IPS-15b (cell line): Measurements from ENCODE around the gene RBPMS2.

Experiments used
- H3K27me3 ChIP-seq: one replicate; pipeline ENCODE4 v1.6.1; 2013; ENCODE audit warnings: low read length; ENCODE audit not compliant: control insufficient read depth, insufficient read depth
- H3K36me3 ChIP-seq: one replicate; pipeline ENCODE4 v1.6.1; 2013; ENCODE audit warnings: low read length; ENCODE audit not compliant: control insufficient read depth, insufficient read depth
- H3K4me1 ChIP-seq: one replicate; pipeline ENCODE4 v1.6.1; 2013; ENCODE audit warnings: mild to moderate bottlenecking, low read length; ENCODE audit not compliant: control insufficient read depth, insufficient read depth
- H3K4me3 ChIP-seq: one replicate; pipeline ENCODE4 v1.5.1; 2013; ENCODE audit warnings: low read depth, low read length
- H3K9ac ChIP-seq: one replicate; pipeline ENCODE4 v1.6.1; 2013; ENCODE audit warnings: low read depth, mild to moderate bottlenecking, low read length
- H3K9me3 ChIP-seq: one replicate; pipeline ENCODE4 v1.6.1; 2013; ENCODE audit warnings: mild to moderate bottlenecking, low read length; ENCODE audit not compliant: control insufficient read depth, insufficient read depth

The RBPMS2 gene

DNA sequence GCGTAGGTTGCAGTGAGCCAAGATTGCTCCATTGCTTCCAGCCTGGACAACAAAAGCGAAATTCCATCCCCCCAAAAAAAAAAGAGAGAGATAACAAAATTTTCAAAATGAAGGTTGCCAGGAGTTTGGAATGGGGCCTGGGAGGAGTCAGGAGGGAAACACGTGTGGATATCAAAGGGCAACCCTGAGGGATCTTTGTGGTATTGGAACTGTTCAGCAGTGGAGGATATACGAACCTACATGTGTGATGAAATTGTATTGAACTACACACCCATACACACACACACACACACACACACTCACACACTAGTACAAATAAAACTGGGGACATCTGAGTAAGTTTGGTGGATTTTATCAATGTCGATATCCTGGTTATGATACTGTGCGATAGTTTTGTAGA is 61.8 kb downstream of the RBPMS2 start:
- H3K9me3 ChIP-seq, result no peaks in the 10 kb centered on the region
- H3K27me3 ChIP-seq, result no peaks in the 10 kb centered on the region
- H3K4me3 ChIP-seq, result no peak overlapping the region
- H3K9ac ChIP-seq, result no peak overlapping the region
- peaks cover 40% of the 10 kb centered on the region for H3K36me3 ChIP-seq
- no peaks in the 10 kb centered on the region for H3K4me1 ChIP-seq

DNA sequence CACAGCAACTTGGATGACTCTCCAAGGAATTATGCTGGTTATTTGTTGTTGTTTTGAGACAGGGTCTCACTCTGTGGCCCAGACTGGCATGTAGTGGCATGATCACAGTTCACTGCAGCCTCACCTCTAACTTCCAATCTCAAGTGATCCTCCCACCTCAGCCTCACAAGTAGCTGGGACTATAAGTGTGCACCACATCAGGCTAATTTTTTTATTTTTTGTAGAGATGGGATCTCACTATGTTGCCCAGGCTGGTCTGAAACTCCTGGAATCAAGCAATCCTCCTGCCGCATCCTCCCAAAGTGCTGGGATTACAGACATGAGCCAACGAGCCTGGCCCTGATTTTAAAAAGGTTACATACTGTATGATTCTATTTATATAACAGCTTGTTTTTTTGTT is 63.0 kb downstream of the RBPMS2 start:
- Histone ChIP-seq H3K4me3 (no peak overlapping the region), H3K36me3 (peaks cover 28% of the 10 kb centered on the region), H3K9me3 (no peaks in the 10 kb centered on the region), H3K27me3 (no peaks in the 10 kb centered on the region), H3K9ac (no peak overlapping the region), H3K4me1 (no peaks in the 10 kb centered on the region)

DNA sequence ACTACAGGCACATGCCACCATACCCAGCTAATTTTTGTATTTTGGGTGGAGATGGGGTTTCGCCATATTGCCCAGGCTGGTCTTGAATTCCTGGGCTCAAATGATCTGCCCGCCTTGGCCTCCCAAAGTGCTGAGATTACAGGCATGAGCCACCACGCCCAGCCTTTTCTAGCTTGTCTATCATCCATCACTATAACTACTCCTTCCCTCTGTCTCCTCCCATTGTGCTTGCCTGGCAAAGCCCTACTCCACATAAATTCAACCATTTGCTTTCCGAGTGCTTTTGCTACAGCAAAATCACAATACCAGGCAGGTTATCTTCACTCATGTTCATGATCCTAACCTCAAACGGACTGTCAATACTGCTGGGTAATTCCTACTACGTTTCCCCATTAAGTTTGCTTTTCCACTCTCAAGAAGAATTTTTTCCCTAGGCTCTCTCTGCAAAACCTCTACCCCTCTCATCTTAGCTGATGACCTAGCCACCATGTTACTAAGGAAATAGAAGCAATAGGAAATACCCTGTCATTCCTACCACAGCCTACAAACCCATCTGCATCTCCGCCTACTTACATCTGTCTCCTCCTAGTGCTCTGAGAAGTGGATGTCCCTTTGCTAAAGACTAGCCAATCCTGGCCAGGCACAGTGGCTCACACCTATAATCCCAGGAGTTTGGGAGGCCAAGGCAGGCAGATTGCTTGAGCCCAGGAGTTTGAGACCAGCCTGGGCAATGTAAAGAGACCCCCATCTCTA is 64.5 kb downstream of the RBPMS2 start:
- Histone ChIP-seq H3K36me3 (peaks cover 16% of the 10 kb centered on the region), H3K27me3 (no peaks in the 10 kb centered on the region), H3K4me1 (no peaks in the 10 kb centered on the region), H3K4me3 (no peak overlapping the region), H3K9me3 (no peaks in the 10 kb centered on the region), H3K9ac (no peak overlapping the region)

GRCh38 chr15:64706011-64706911 is 69.1 kb downstream of the RBPMS2 start:
- peaks cover 6% of the 10 kb centered on the region for H3K4me1 ChIP-seq
- no peak overlapping the region for H3K9ac ChIP-seq
- no peak overlapping the region for H3K4me3 ChIP-seq
- H3K36me3 ChIP-seq, result peaks cover 7% of the 10 kb centered on the region
- H3K9me3 ChIP-seq, result no peaks in the 10 kb centered on the region
- H3K27me3 ChIP-seq, result no peaks in the 10 kb centered on the region

- H3K36me3 ChIP-seq, result peaks cover 4% of the 10 kb centered on the region
- H3K9ac ChIP-seq, result no peak overlapping the region
- no peaks in the 10 kb centered on the region for H3K27me3 ChIP-seq
- no peak overlapping the region for H3K4me3 ChIP-seq
- peaks cover 7% of the 10 kb centered on the region for H3K4me1 ChIP-seq
- no peaks in the 10 kb centered on the region for H3K9me3 ChIP-seq
These were observed 70.4 kb downstream of the RBPMS2 start for GRCh38 chr15:64705006-64705405.

DNA sequence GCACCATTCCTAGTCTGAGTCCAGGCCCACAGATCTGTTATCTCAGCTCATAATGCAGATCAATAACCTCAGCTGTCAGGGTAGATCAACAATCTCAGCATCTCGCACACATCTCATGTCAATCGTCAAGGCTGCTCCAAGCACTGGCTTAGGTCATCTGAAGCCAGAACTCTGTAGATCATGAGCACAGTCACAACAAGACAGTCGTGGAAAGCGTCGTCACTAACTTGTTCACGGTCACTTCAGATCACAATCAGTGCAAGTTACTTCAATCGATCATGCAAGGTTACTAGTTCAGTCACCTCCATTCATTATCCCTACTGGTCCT is 71.8 kb downstream of the RBPMS2 start:
- H3K9me3 ChIP-seq, result no peaks in the 10 kb centered on the region
- H3K27me3 ChIP-seq, result no peaks in the 10 kb centered on the region
- peak overlapping the region; percentile 29 for H3K9ac ChIP-seq
- peaks cover 4% of the 10 kb centered on the region for H3K36me3 ChIP-seq
- H3K4me3 ChIP-seq, result peak overlapping the region; percentile 35
- H3K4me1 ChIP-seq, result peaks cover 15% of the 10 kb centered on the region

- Histone ChIP-seq H3K4me3 (peak overlapping the region; percentile 70), H3K9ac (peak overlapping the region; percentile 58)
These were observed 72.4 kb downstream of the RBPMS2 start for GRCh38 chr15:64702816-64703631.

DNA sequence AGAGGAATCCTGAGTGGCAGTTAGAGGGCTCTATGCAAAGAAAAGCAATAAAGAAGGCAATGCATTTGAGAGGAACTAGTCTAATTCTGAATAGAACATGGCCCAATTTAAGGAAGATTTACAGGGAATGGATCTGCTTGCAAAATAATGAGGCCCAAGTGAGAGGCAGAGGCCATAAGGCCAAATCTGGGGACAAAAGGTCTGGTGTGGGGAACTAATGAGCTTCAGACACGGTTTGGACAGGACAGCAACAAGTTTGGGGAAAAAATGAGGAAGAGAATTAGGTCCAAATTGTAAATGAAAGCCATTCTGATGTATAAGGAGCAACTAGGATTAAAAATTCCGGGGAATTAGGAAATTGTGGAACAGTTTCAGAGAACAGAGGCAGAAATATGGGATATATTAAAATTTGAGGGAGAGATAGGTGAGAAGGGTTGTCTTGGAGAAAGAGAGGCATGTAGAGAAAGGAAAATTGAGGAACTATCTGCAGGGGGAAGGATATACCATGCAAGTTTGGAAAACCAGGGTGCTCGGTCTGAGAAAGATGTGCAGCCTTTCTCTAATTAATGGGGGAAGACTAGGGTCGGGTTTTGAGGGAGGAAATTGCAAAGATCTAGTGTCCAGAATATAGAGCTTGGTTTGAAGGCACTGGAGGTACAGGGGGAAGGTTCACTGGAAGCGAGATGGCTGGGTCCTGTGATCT is 73.8 kb downstream of the RBPMS2 start:
- Histone ChIP-seq H3K27me3 (no peaks in the 10 kb centered on the region), H3K4me3 (peak overlapping the region; percentile 70), H3K36me3 (peaks cover 4% of the 10 kb centered on the region), H3K4me1 (peaks cover 27% of the 10 kb centered on the region), H3K9ac (peak overlapping the region; percentile 58), H3K9me3 (no peaks in the 10 kb centered on the region)

More at GRCh38 chr15:64702816-64703631, 72.4 kb downstream of the RBPMS2 start:
- no peaks in the 10 kb centered on the region for H3K27me3 ChIP-seq
- peaks cover 4% of the 10 kb centered on the region for H3K36me3 ChIP-seq
- peaks cover 21% of the 10 kb centered on the region for H3K4me1 ChIP-seq
- no peaks in the 10 kb centered on the region for H3K9me3 ChIP-seq

GRCh38 chr15:64701051-64701450 is 74.3 kb downstream of the RBPMS2 start:
- H3K9me3 ChIP-seq, result no peaks in the 10 kb centered on the region
- peak overlapping the region; percentile 70 for H3K4me3 ChIP-seq
- H3K4me1 ChIP-seq, result peaks cover 31% of the 10 kb centered on the region
- H3K9ac ChIP-seq, result peak overlapping the region; percentile 77
- H3K36me3 ChIP-seq, result peaks cover 4% of the 10 kb centered on the region
- H3K27me3 ChIP-seq, result no peaks in the 10 kb centered on the region

DNA sequence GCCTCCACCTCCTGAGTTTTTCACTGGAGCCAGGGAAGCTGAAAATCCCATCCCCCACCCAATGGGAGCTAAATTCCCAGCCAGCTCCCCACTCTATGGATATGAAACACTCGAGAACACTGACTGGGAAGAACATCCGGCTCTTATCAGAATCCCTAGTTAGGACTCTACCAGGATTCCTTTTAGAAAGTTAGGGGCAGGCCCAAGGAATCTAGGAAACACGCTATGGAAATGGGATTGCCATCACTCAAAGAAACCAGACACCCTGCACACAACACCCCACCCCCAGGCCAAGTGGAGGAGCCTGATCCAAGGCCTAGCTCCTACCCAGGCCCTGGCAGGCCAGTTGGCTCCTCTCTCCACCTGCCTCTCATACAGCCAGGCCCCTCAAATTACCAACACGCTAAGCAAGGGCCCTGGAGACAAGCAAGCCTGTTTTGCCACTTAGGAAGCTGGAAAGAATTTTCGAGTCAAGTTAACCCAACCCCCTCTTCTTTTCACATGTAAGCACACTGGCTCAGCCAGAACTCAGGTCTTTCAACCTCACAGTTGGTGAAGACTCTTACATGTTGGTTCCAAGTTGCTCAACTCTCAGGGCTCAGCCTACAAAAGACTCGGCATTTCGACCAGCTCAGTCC is 75.5 kb downstream of the RBPMS2 start:
- Histone ChIP-seq H3K4me1 (peaks cover 36% of the 10 kb centered on the region), H3K4me3 (peak overlapping the region; percentile 70), H3K9ac (peak overlapping the region; percentile 77), H3K27me3 (no peaks in the 10 kb centered on the region), H3K36me3 (peaks cover 8% of the 10 kb centered on the region), H3K9me3 (no peaks in the 10 kb centered on the region)

- H3K4me3 ChIP-seq, result peak overlapping the region; percentile 70
- no peaks in the 10 kb centered on the region for H3K9me3 ChIP-seq
- H3K9ac ChIP-seq, result no peak overlapping the region
- peaks cover 36% of the 10 kb centered on the region for H3K4me1 ChIP-seq
- no peaks in the 10 kb centered on the region for H3K27me3 ChIP-seq
- peaks cover 8% of the 10 kb centered on the region for H3K36me3 ChIP-seq
These were observed 76.6 kb downstream of the RBPMS2 start for GRCh38 chr15:64698823-64699222.
